Thyroid gland (tissue), 4 donors: ENCODE data around the gene RPH3AL. TPM values are rescaled to one million over a fixed set of nuclear protein-coding genes. Genes with fewer than 3 reads are reported as not detected.

Experiments
- DNase-seq, 2 donors: peaks; one replicate each; pipeline ENCODE4 v3.0.0-alpha.2; 2019
- H3K27ac ChIP-seq, 3 donors: fragments of 200-600 bp; sonication (generic); 1 replicate in 2 of 3; 2 replicates in 1 of 3; pipeline ENCODE4 v1.5.1; 2016 to 2019; ENCODE audit warnings: mild to moderate bottlenecking in 1 of 3, moderate library complexity in 1 of 3
- H3K27me3 ChIP-seq: fragments of 200-600 bp; sonication (generic); one replicate; pipeline ENCODE4 v1.5.1; 2019
- H3K36me3 ChIP-seq, 2 donors: fragments of 200-600 bp; sonication (generic); one replicate each; pipeline ENCODE4 v1.5.1; 2016 to 2019
- H3K4me1 ChIP-seq, 2 donors: fragments of 200-600 bp; sonication (generic); one replicate each; pipeline ENCODE4 v1.5.1; 2017 to 2019
- H3K4me3 ChIP-seq, 3 donors: fragments of 200-600 bp; sonication (generic); replicated peaks in 1 of 3; 1 replicate in 2 of 3; 2 replicates in 1 of 3; pipeline ENCODE4 v1.5.1; 2016; ENCODE audit warnings: mild to moderate bottlenecking in 1 of 3
- H3K9me3 ChIP-seq: fragments of 200-600 bp; sonication (generic); one replicate; pipeline ENCODE4 v1.5.1; 2017
- POLR2A ChIP-seq, 2 donors: fragments of 450-650 bp; IDR thresholded peaks; one replicate each; pipeline ENCODE4 v1.6.1; 2017; ENCODE audit warnings: antibody characterized with exemption in 2 of 2, mild to moderate bottlenecking in 2 of 2, moderate library complexity in 1 of 2
- WGBS, 2 donors: methylation state at CpG; one replicate each; pipeline ENCODE4 v1.1.5; 2017; 5-methylcytosine and 5-hydroxymethylcytosine counted together
- intact Hi-C: fragments of 100-400 bp; cut with DNase I; formaldehyde crosslinking; loops from one replicate; pipeline ENCODE4 v1.15.1; 2023
- total RNA-seq, 4 donors: library from RNA; depleted of rRNA; stranded (reverse); fragments of >200 nt; gene quantifications; one replicate each; pipeline ENCODE4 v1.2.3, GENCODE V29; 2016
- TF ChIP-seq, protein P1 (sequence below), 6 experiments: fragments of 200-600 bp in 3 of 6; fragments of 450-650 bp in 3 of 6; sonication (generic) in 3 of 6; IDR thresholded peaks; one replicate each; pipeline ENCODE4 v1.5.1; 2016 to 2019; ENCODE audit warnings: antibody characterized with exemption in 6 of 6, mild to moderate bottlenecking in 2 of 6, inconsistent platforms in 1 of 6, moderate library complexity in 1 of 6

The RPH3AL gene
- total RNA-seq, 4 donors from 2014 or later = 19.1 to 47.7 (median 42.5) TPM

DNA sequence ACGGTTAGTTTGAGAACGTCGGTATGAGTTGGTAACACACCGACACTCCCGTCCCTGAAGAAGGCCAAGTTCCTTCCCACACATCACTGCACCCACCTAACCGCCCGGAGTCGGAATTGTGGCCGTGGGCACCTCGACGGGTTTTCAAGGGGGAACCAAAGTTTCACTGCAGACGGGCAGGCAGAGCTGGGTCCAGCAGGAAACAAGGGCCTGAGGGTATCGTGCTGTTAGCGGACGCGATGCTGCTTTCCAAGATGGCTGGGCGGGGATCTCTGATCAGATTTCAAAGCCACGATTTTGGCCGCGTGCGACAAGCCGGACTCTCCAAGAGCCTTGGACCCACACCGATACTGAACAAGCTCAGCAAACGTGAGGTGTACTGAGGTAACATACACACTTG is 88.8 kb downstream of the RPH3AL start:
- Histone ChIP-seq H3K27me3 (no peaks in the 10 kb centered on the region), H3K4me1 (peaks cover 0 to 8% of the 10 kb centered on the region in 2 donors), H3K4me3 (no peak overlapping the region), H3K27ac (no peak overlapping the region), H3K9me3 (no peaks in the 10 kb centered on the region), H3K36me3 (peaks cover 0 to 2% of the 10 kb centered on the region in 2 donors)
- WGBS, 2 donors = 97 to 98% methylated on average over 24 of the region's 24 CpGs
- DNase-seq = no peak
- TF ChIP-seq, protein P1, sequence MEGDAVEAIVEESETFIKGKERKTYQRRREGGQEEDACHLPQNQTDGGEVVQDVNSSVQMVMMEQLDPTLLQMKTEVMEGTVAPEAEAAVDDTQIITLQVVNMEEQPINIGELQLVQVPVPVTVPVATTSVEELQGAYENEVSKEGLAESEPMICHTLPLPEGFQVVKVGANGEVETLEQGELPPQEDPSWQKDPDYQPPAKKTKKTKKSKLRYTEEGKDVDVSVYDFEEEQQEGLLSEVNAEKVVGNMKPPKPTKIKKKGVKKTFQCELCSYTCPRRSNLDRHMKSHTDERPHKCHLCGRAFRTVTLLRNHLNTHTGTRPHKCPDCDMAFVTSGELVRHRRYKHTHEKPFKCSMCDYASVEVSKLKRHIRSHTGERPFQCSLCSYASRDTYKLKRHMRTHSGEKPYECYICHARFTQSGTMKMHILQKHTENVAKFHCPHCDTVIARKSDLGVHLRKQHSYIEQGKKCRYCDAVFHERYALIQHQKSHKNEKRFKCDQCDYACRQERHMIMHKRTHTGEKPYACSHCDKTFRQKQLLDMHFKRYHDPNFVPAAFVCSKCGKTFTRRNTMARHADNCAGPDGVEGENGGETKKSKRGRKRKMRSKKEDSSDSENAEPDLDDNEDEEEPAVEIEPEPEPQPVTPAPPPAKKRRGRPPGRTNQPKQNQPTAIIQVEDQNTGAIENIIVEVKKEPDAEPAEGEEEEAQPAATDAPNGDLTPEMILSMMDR (IDR thresholded peaks at IDR 0.05) = no peak
- TF ChIP-seq POLR2A (IDR thresholded peaks at IDR 0.05) = no peak
- intact Hi-C loops = no loop called here

DNA sequence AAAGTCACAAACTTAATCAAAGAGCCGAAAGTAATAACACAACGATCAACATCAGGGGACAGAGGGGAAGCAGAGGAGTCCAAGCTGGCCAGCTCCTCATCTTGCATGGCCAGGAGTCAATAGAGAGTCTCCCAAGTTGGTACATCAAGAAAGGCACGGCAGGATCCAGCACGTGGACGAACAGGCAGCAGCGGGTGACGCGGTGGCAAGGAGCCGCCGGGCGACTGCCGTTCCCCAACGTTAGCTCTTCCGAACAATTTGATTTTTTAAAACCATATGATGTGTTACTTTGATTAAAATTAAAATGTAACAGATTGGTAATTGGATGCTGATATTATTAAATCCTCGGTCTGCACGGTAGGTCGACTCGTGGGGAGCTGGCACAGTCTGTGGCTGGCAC is 89.3 kb downstream of the RPH3AL start:
- TF ChIP-seq POLR2A (IDR thresholded peaks at IDR 0.05) = no peak
- TF ChIP-seq, protein P1 (IDR thresholded peaks at IDR 0.05) = no peak
- H3K36me3 ChIP-seq = peaks cover 0 to 2% of the 10 kb centered on the region in 2 donors
- no peak overlapping the region for H3K27ac ChIP-seq
- no peaks in the 10 kb centered on the region for H3K27me3 ChIP-seq
- H3K4me3 ChIP-seq = no peak overlapping the region
- H3K9me3 ChIP-seq = no peaks in the 10 kb centered on the region
- DNase-seq = no peak
- H3K4me1 ChIP-seq = peaks cover 0 to 8% of the 10 kb centered on the region in 2 donors
- 98% methylated on average over 18 of the region's 18 CpGs for WGBS, 2 donors
- intact Hi-C loops = no loop called here

DNA sequence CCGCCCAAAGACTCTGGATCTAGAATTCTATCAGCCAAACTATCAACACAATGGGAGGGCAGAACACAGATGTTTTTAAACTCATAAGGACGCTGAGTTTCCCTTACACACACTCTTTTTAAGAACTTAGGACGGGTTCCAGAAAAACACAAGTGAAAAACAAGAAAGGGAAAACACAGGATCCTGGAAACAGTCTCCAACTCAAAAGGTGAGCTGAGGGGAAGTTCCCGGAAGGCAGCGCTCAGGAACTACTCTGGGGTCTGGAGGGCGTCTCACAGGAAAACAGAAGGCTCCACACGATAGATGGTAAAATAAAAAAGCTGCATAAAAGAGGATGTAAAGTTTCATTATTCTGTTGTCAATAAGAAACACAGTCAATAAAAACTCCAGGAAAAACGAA is 91.0 kb downstream of the RPH3AL start:
- Histone ChIP-seq H3K27ac (no peak overlapping the region), H3K9me3 (no peaks in the 10 kb centered on the region), H3K4me1 (peaks cover 0 to 4% of the 10 kb centered on the region in 2 donors), H3K27me3 (no peaks in the 10 kb centered on the region), H3K4me3 (no peak overlapping the region), H3K36me3 (peaks cover 0 to 2% of the 10 kb centered on the region in 2 donors)
- 76 to 88% methylated on average over 8 of the region's 8 CpGs for WGBS, 2 donors
- DNase-seq = no peak
- intact Hi-C loops = no loop called here
- no peak for TF ChIP-seq POLR2A (IDR thresholded peaks at IDR 0.05)
- TF ChIP-seq, protein P1 (IDR thresholded peaks at IDR 0.05) = no peak

DNA sequence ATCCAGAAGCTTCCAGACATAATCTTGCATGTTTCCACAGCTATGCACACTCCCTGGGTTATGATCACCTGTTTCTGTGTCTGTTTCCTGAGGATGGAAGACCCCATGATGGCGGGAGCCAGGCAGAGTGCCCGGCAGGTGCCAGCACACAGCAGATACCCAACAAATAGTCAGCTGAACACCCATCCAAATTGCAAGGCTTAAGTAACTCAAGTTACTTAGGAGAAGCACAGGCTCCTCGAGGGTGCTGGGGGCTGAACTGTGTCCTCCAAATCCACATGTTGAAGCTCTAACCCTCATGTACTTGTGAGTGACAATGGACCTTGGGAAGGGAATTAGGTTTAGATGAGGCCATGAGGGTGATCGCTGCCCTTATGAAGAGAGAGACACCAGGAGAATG is 91.7 kb downstream of the RPH3AL start:
- no peak for TF ChIP-seq POLR2A (IDR thresholded peaks at IDR 0.05)
- Histone ChIP-seq H3K36me3 (peaks cover 0 to 2% of the 10 kb centered on the region in 2 donors), H3K9me3 (no peaks in the 10 kb centered on the region), H3K4me1 (no peaks in the 10 kb centered on the region), H3K27ac (no peak overlapping the region), H3K27me3 (no peaks in the 10 kb centered on the region), H3K4me3 (no peak overlapping the region)
- intact Hi-C loops = no loop called here
- WGBS, 2 donors = 91 to 98% methylated on average over 4 of the region's 4 CpGs
- no peak for DNase-seq

DNA sequence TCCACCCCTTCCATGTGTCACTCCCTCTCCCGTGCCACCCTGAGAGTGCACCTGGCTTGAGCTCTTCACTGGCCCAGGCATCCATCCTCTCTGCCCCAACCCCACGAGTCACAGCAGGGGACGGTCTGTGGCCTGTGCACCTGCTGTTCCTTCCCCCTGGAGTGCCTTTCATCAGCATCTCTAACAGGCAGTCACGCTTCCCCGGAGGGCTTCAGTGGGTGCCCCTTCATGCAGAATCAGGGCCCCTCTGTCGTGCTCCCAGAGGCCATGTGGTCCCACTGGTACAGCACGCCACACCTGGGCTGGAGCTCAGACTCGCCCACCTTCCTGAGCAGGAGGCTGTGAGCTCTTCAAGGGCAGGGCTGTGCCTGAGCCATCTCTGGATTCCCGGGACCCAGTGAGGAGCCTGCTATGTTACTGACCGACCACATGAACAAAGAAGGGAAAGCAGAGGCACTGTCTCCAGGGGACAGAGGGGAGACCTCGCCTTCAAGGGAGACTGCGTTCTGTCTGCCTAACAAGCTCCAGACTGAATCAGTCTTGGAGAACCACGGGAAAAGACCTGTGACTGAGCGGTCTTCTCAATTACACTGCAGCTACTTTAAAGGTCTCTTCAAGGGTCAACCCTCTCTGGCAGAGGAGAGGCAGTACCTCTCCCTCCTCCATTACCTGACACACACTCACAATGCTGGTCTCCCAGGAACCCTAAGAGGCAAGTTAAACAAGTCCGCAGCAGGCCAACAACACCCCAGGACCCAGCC is 92.4 kb downstream of the RPH3AL start:
- Histone ChIP-seq H3K4me1 (no peaks in the 10 kb centered on the region), H3K27me3 (no peaks in the 10 kb centered on the region), H3K9me3 (no peaks in the 10 kb centered on the region), H3K4me3 (no peak overlapping the region), H3K27ac (no peak overlapping the region), H3K36me3 (peaks cover 0 to 2% of the 10 kb centered on the region in 2 donors)
- DNase-seq = no peak
- intact Hi-C loops = no loop called here
- WGBS, 2 donors = 74 to 86% methylated on average over 9 to 15 of the region's 15 CpGs
- no peak for TF ChIP-seq POLR2A (IDR thresholded peaks at IDR 0.05)
- TF ChIP-seq, protein P1 (IDR thresholded peaks at IDR 0.05) = no peak
